ENCODE results near the gene NASP. TPM values are rescaled to one million over a fixed set of nuclear protein-coding genes. Genes with fewer than 3 reads are reported as not detected.

The NASP gene
- total and polyA plus RNA-seq, 2 of the 13 experiments (the other 11 are each of a cell fraction or from before 2014, with no cell fraction given): 132 to 256 TPM

DNA sequence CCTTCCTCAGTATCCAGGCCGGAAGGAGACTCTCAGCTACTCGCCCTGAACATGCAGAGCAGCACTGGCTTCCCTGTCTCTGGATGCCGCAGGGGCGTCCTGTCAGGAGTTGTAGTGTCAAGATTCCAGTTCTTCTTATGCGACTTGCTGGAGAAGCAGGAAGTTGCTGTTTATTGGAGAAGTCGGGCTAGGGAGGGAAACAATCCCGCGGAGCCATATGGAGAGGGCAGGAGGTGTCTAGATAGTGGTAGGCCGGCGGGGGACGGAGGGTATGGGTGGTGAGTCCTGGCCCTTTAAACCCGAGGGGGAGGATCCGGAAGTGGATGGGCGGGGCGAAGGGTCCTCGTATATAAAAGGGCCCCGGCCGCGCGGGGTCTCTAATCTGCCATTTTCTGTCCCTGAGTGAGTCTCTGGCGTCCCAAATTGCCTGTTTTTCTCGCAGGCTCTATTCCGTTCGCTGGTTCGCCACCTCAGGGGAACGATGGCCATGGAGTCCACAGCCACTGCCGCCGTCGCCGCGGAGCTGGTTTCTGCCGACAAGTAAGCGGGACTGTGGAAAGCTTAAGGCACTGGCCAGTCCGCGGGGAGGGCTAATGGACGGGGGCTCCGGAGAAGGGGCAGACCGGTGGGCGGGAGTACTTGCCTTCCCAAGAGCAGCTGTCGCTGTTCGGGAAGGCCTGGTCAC lies at the start of gene NASP (continued):
- no peak for TF ChIP-seq ZNF263 (CRISPR knock-in tag; IDR thresholded peaks at IDR 0.05)
- no peak for TF ChIP-seq ZBTB1 (CRISPR knock-in tag; IDR thresholded peaks at IDR 0.05; ENCODE audit: borderline replicate concordance)
- TF ChIP-seq, protein P1, sequence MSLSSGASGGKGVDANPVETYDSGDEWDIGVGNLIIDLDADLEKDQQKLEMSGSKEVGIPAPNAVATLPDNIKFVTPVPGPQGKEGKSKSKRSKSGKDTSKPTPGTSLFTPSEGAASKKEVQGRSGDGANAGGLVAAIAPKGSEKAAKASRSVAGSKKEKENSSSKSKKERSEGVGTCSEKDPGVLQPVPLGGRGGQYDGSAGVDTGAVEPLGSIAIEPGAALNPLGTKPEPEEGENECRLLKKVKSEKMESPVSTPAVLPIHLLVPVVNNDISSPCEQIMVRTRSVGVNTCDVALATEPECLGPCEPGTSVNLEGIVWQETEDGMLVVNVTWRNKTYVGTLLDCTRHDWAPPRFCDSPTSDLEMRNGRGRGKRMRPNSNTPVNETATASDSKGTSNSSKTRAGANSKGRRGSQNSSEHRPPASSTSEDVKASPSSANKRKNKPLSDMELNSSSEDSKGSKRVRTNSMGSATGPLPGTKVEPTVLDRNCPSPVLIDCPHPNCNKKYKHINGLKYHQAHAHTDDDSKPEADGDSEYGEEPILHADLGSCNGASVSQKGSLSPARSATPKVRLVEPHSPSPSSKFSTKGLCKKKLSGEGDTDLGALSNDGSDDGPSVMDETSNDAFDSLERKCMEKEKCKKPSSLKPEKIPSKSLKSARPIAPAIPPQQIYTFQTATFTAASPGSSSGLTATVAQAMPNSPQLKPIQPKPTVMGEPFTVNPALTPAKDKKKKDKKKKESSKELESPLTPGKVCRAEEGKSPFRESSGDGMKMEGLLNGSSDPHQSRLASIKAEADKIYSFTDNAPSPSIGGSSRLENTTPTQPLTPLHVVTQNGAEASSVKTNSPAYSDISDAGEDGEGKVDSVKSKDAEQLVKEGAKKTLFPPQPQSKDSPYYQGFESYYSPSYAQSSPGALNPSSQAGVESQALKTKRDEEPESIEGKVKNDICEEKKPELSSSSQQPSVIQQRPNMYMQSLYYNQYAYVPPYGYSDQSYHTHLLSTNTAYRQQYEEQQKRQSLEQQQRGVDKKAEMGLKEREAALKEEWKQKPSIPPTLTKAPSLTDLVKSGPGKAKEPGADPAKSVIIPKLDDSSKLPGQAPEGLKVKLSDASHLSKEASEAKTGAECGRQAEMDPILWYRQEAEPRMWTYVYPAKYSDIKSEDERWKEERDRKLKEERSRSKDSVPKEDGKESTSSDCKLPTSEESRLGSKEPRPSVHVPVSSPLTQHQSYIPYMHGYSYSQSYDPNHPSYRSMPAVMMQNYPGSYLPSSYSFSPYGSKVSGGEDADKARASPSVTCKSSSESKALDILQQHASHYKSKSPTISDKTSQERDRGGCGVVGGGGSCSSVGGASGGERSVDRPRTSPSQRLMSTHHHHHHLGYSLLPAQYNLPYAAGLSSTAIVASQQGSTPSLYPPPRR (CRISPR knock-in tag; IDR thresholded peaks at IDR 0.05; ENCODE audit: borderline replicate concordance): 0 out of 2 replicates have a peak, but pooled peaks have one; percentile 33
- no peak for TF ChIP-seq BHLHE40 (IDR thresholded peaks at IDR 0.05; ENCODE audit: low read length)
- TF ChIP-seq, protein P2, sequence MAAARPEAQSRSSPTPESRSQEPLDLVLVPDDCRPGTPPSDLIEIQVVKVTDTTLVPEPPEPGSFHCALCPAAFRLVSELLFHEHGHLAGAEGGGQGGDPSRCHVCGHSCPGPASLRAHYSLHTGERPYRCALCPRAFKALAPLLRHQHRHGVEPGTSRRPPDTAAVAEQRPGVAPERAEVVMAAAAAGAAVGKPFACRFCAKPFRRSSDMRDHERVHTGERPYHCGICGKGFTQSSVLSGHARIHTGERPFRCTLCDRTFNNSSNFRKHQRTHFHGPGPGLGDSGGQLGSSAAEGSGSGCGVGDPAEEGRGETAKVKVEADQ (CRISPR knock-in tag; IDR thresholded peaks at IDR 0.05; ENCODE audit: borderline replicate concordance): no peak
- TF ChIP-seq, protein P3, sequence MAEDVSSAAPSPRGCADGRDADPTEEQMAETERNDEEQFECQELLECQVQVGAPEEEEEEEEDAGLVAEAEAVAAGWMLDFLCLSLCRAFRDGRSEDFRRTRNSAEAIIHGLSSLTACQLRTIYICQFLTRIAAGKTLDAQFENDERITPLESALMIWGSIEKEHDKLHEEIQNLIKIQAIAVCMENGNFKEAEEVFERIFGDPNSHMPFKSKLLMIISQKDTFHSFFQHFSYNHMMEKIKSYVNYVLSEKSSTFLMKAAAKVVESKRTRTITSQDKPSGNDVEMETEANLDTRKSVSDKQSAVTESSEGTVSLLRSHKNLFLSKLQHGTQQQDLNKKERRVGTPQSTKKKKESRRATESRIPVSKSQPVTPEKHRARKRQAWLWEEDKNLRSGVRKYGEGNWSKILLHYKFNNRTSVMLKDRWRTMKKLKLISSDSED (CRISPR knock-in tag; IDR thresholded peaks at IDR 0.05): 0 out of 2 replicates have a peak, but pooled peaks have one; percentile 47
- TF ChIP-seq, protein P4, sequence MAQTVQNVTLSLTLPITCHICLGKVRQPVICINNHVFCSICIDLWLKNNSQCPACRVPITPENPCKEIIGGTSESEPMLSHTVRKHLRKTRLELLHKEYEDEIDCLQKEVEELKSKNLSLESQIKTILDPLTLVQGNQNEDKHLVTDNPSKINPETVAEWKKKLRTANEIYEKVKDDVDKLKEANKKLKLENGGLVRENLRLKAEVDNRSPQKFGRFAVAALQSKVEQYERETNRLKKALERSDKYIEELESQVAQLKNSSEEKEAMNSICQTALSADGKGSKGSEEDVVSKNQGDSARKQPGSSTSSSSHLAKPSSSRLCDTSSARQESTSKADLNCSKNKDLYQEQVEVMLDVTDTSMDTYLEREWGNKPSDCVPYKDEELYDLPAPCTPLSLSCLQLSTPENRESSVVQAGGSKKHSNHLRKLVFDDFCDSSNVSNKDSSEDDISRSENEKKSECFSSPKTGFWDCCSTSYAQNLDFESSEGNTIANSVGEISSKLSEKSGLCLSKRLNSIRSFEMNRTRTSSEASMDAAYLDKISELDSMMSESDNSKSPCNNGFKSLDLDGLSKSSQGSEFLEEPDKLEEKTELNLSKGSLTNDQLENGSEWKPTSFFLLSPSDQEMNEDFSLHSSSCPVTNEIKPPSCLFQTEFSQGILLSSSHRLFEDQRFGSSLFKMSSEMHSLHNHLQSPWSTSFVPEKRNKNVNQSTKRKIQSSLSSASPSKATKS (CRISPR knock-in tag; IDR thresholded peaks at IDR 0.05): no peak
- TF ChIP-seq ZNF12 (CRISPR knock-in tag; IDR thresholded peaks at IDR 0.05): 0 out of 2 replicates have a peak, but pooled peaks have one; percentile 21
- no peak for TF ChIP-seq MTA3 (CRISPR knock-in tag; IDR thresholded peaks at IDR 0.05)
- TF ChIP-seq, protein P5, sequence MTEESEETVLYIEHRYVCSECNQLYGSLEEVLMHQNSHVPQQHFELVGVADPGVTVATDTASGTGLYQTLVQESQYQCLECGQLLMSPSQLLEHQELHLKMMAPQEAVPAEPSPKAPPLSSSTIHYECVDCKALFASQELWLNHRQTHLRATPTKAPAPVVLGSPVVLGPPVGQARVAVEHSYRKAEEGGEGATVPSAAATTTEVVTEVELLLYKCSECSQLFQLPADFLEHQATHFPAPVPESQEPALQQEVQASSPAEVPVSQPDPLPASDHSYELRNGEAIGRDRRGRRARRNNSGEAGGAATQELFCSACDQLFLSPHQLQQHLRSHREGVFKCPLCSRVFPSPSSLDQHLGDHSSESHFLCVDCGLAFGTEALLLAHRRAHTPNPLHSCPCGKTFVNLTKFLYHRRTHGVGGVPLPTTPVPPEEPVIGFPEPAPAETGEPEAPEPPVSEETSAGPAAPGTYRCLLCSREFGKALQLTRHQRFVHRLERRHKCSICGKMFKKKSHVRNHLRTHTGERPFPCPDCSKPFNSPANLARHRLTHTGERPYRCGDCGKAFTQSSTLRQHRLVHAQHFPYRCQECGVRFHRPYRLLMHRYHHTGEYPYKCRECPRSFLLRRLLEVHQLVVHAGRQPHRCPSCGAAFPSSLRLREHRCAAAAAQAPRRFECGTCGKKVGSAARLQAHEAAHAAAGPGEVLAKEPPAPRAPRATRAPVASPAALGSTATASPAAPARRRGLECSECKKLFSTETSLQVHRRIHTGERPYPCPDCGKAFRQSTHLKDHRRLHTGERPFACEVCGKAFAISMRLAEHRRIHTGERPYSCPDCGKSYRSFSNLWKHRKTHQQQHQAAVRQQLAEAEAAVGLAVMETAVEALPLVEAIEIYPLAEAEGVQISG (CRISPR knock-in tag; IDR thresholded peaks at IDR 0.05): peak; percentile 65
- no peak for TF ChIP-seq ATM (IDR thresholded peaks at IDR 0.05; ENCODE audit: borderline replicate concordance)
- no peak for TF ChIP-seq ZNF326 (CRISPR knock-in tag; IDR thresholded peaks at IDR 0.05; ENCODE audit: borderline replicate concordance)
- TF ChIP-seq POLR2G (IDR thresholded peaks at IDR 0.05; ENCODE audit: low read depth, low read length): peak; percentile 99
- no peak for TF ChIP-seq ZNF773 (CRISPR knock-in tag; IDR thresholded peaks at IDR 0.05; ENCODE audit: borderline replicate concordance)
- peak; percentile 74 for TF ChIP-seq ZNF543 (CRISPR knock-in tag; IDR thresholded peaks at IDR 0.05)
- no peak for TF ChIP-seq ZKSCAN1 (IDR thresholded peaks at IDR 0.05; ENCODE audit: low read length)
- no peak; the same call in 1 of the 2 replicates for TF ChIP-seq CENPT (CRISPR knock-in tag; IDR thresholded peaks at IDR 0.05; ENCODE audit: low read depth)

Measured in HepG2 (cell line).